ENCODE results near the gene TRAF4.
"Not testable (repeated sequence)": the region's sequence is repeated elsewhere in the genome, so short reads cannot be mapped to it uniquely, and the experiment has no call there.

TRAF4 gene

DNA sequence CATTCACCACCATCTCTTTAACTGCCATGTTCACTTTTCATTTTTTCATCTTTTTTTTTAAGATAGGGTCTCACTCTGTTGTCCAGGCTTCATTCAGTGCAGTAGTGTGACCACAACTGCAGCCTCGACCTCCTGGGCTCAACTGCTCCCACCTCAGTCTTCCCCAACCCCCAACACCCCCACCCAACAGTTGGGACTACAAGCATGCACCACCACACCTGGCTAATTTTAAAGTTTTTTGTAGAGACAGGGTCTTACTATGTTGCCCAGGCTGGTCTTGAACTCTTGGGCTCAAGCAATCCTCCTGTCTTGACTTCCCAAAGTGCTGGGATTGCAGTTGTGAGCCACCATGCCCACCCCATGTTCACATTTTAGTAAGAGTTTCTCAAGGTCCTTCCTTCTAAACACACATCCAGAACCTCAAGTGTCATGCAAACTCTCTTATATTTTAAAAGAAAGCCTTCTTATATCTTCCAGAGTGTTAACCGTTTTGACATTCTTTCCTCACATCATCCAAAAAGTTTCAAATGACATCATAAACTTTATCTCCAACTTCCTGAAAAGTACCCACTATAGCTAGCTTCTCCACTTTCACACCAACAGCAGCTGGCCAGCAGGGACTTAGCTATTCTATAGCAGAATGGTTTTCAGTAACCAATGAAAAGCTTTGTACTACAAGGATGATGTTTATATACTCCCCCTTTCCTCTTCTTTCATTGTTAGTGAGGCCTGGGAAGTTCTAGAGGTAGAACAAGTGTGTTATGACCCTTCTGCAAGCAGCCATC is 49.3 kb downstream of the TRAF4 start:
- no peak for DNase-seq

DNA sequence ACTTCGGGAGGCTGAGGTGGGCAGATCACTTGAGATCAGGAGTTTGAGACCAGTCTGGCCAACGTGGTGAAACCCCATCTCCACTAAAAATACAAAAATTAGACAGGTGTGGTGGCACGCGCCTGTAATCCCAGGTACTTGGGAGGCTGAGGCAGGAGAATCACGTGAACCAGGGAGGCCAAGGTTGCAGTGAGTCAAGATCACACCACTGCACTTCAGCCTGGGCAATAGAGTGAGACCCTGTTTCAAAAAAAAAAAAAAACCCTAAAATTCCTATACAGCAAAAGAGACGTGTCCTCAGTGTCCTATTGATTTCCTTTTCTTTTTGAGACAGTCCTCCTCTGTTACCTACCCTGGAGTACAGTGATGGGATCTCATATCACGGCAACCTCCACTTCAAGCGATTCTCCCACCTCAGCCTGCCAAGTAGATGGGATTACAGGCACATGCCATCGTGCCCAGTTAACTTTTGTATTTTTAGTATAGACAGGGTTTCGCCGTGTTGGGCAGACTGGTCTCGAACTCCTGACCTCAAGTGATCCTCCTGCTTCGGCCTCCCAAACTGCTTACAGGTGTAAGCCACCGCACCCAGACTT is 51.1 kb downstream of the TRAF4 start:
- not testable (repeated sequence) for DNase-seq

DNA sequence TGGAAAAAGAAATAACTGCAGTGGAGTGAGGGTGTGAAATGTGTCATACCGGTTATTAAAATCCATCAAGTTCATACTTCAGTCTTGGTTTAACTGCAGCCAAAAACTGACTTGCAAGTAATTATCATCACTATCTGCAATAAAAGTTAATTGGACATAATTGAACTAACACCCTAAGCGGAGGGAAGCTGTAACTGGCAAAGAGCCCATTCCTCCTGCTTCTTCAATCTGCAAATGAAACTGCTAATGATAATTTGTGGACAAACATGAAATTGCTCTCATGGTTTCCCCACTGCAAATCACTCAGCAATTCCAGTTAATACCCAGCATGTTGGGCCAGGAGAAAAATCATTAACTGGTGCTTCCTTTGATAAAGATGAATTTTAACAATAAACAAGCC is 52.3 kb downstream of the TRAF4 start:
- no peak for DNase-seq
